ENCODE data around the gene PIM2. TPM values are rescaled to one million over a fixed set of nuclear protein-coding genes. Genes with fewer than 3 reads are reported as not detected.
"Not testable (repeated sequence)": the region's sequence is repeated elsewhere in the genome, so short reads cannot be mapped to it uniquely, and the experiment has no call there.

Gene PIM2
- total and polyA plus RNA-seq, 5 donors from 2014 or later: 391 to 549 (median 475) TPM

DNA sequence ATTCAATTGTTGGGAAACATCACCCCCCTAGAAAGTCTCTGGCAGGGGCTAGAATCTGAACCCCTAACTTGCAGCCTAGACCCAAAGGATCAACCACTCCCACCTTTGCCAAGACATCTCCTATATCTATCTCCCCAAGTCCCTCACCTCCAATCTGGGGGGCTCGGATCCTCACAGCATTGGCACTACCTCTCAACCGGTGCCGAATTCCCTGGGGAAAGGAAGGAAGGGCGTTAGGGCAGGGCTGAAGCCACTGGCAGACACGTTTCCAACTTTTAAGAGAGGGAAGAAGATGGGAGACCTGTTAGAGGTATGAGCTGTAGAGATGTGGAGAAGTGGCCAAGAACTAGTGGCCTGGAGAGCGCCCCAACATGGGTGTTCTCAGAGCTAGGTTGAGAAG lies 23.9 kb downstream of the PIM2 start:
- peak overlapping the region in 3 of 4 donors; percentile 5 to 60 (median 6) for H3K4me3 Mint-ChIP-seq
- peaks cover 25% of the 10 kb centered on the region for H3K4me1 ChIP-seq (ENCODE audit: control insufficient read depth, insufficient read depth, low read length, poor library complexity, severe bottlenecking)
- H3K27ac Mint-ChIP-seq: peak overlapping the region in 1 of 3 donors; percentile 31

DNA sequence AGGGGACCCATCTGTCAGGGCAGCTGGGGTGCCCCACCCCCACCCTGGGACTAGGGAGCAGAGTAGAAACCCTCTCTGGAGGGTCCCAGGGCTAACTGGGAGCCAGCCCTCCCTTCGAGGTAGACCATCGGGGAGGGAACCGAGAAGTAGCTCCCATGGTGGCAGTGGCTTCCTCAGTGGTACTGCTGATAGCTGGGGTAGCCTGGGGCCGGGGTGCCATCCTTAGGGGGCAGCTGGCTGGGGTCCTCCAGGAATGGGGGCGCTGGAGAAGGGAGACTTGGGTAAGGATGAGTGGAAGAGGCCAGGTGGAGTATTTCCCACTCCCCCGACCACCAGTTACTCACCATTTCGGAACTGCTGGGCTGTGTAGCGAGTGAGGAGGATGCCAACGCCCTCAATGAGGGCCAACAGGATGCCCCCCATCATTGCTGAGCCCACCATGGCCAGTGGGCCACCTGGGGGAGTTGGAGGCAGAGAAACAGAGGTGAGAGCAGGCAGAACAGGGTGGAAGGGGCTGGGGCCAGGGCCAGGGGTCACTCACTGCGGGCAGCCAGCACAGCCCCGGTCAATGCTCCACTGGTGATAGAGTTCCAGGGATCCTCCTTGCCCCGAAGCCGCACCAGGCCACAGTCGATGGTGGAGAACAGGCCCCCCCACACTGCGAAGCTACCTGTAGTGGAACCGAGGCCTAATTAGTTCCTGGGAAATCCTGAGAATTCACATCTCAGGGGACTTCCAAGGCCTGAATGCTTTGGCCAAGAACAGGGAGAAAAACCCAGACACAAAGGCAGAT lies 25.1 kb downstream of the PIM2 start:
- ATAC-seq (ENCODE audit: low read depth in 2 of 2) (no peak), DNase-seq (no peak)
- peaks cover 3% of the 10 kb centered on the region for H3K36me3 ChIP-seq (ENCODE audit: control insufficient read depth, insufficient read depth, low read length)
- H3K27me3 ChIP-seq (ENCODE audit: control insufficient read depth, insufficient read depth, low read length): no peaks in the 10 kb centered on the region
- Mint-ChIP-seq H3K27me3 (no peaks in the 10 kb centered on the region), H3K27ac (peak overlapping the region in 1 of 3 donors; percentile 81), H3K36me3 (no peaks in the 10 kb centered on the region), H3K4me3 (peak overlapping the region in 2 of 4 donors; percentile 38 to 56), H3K4me1 (peaks cover 6 to 51% (median 9%) of the 10 kb centered on the region in 4 donors), H3K9me3 (peaks cover 0 to 2% (median 0%) of the 10 kb centered on the region in 7 donors)
- no peak overlapping the region for H3K27ac ChIP-seq (ENCODE audit: insufficient read depth, low read length, poor library complexity, severe bottlenecking)
- H3K9me3 ChIP-seq (ENCODE audit: control insufficient read depth in 2 of 2, low read length in 2 of 2): no peaks in the 10 kb centered on the region
- H3K4me1 ChIP-seq (ENCODE audit: control insufficient read depth, insufficient read depth, low read length, poor library complexity, severe bottlenecking): peaks cover 15% of the 10 kb centered on the region
- H3K4me3 ChIP-seq (ENCODE audit: low read depth, low read length): no peak overlapping the region

More for the DNA sequence above, 23.9 kb downstream of the PIM2 start:
- Mint-ChIP-seq H3K9me3 (peaks cover 0 to 2% (median 0%) of the 10 kb centered on the region in 7 donors), H3K27me3 (no peaks in the 10 kb centered on the region), H3K36me3 (no peaks in the 10 kb centered on the region), H3K4me1 (peaks cover 5 to 56% (median 9%) of the 10 kb centered on the region in 4 donors)
- DNase-seq (no peak), ATAC-seq (ENCODE audit: low read depth in 2 of 2) (no peak)
- Histone ChIP-seq H3K36me3 (ENCODE audit: control insufficient read depth, insufficient read depth, low read length) (peaks cover 6% of the 10 kb centered on the region), H3K4me3 (ENCODE audit: low read depth, low read length) (no peak overlapping the region), H3K27ac (ENCODE audit: insufficient read depth, low read length, poor library complexity, severe bottlenecking) (no peak overlapping the region), H3K27me3 (ENCODE audit: control insufficient read depth, insufficient read depth, low read length) (no peaks in the 10 kb centered on the region), H3K9me3 (ENCODE audit: control insufficient read depth in 2 of 2, low read length in 2 of 2) (no peaks in the 10 kb centered on the region)

DNA sequence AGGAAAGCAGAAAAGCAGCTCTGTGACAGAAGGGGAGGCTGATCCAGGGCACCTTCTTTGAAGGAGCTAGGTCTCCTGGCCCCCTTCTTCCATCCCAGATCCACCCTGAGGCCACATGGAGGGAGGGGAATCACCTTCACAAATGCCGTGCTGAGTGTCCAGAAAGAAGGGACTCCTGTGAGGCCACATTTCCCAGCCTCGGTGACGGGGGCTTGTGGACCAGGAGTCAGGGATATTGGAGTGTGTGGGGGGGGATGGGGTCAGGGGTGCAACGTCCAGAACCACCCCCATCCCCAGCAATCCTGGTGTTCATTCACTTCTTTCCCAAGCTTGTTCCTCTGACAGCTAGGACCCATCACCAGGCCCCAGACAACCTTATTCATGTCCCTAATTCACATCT lies 25.9 kb downstream of the PIM2 start:
- H3K4me3 ChIP-seq (ENCODE audit: low read depth, low read length): no peak overlapping the region
- no peak overlapping the region for H3K27ac ChIP-seq (ENCODE audit: insufficient read depth, low read length, poor library complexity, severe bottlenecking)
- DNase-seq (no peak), ATAC-seq (ENCODE audit: low read depth in 2 of 2) (no peak)
- peaks cover 3% of the 10 kb centered on the region for H3K36me3 ChIP-seq (ENCODE audit: control insufficient read depth, insufficient read depth, low read length)
- peaks cover 15% of the 10 kb centered on the region for H3K4me1 ChIP-seq (ENCODE audit: control insufficient read depth, insufficient read depth, low read length, poor library complexity, severe bottlenecking)
- no peaks in the 10 kb centered on the region for H3K27me3 ChIP-seq (ENCODE audit: control insufficient read depth, insufficient read depth, low read length)
- no peaks in the 10 kb centered on the region for H3K9me3 ChIP-seq (ENCODE audit: control insufficient read depth in 2 of 2, low read length in 2 of 2)
- Mint-ChIP-seq H3K27me3 (no peaks in the 10 kb centered on the region), H3K36me3 (no peaks in the 10 kb centered on the region), H3K4me1 (peaks cover 6 to 44% (median 9%) of the 10 kb centered on the region in 4 donors), H3K9me3 (peaks cover 0 to 2% (median 0%) of the 10 kb centered on the region in 7 donors), H3K4me3 (peak overlapping the region in 3 of 4 donors; percentile 36 to 58 (median 56)), H3K27ac (peak overlapping the region in 2 of 3 donors; percentile 81 to 90)

DNA sequence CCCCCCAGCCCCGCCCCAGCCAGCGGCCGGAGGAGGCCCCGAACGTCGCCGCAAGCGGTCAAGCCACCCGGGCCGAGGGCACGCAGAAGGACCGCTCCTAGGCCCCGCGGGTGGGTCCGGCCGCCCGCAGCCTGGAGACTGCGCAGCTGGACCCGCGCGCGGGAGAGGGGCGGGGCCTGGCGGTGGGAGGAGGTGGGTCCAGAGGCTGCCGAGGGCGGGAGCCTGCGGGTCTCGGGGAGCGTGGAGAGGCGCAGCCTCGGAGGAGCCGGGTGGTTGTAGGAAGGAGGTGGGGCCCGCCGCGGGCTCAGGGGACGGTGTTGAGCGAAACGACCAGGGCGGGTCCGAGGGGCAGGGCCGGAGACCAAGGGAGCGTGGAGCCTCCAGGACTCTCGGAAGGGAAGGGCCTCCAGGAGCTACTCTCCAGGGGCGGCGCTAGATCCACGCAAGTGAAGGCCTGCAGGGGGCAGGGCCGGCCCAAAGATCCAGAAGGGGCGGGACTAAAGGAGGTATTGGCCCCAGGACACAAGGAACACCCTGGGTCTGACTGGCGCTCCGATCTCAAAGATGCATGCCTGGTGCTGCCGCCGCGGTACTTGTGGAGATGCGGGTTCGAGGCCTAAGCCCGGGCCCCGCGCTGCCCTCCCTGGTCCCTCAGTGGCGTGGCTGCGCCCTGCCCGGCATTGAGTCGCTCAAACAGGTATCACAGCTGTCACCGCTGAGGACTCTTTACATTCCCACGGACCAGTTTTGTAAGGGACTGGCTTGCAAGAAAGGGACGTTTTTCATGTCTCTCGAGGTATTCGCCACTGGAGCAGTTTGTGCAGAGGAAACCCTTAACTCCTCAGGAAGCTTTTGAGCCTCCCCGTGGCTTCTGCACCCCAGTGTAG lies 27.2 kb downstream of the PIM2 start:
- H3K9me3 ChIP-seq (ENCODE audit: control insufficient read depth in 2 of 2, low read length in 2 of 2): no peaks in the 10 kb centered on the region
- H3K27me3 Mint-ChIP-seq: no peaks in the 10 kb centered on the region

DNA sequence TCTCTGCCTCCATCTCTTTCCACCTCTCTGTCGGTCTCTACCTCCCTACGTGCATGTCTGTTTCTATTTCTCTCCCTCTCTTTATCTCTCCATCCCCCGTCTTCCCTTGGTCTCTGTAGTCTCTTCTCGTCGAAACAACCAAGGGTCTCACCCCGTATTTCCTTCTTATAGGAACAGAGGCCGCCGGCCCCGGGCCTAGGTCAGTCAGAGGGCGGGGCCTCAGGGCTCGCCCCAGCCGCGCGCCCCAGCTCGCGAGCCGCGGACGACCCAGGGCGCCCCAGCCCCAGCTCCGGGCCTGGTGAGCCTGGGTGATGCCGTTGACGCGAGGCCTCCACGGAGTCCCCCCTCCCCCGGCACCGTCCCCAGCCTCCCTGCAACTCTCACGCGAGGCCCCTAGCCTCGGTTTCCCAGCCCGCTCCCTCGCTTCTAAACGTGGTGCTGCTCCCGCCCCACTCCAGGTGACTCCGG lies 27.9 kb downstream of the PIM2 start:
- Mint-ChIP-seq H3K4me3 (peak overlapping the region; percentile 85 to 99 (median 92)), H3K36me3 (no peaks in the 10 kb centered on the region), H3K4me1 (peaks cover 6 to 28% (median 8%) of the 10 kb centered on the region in 4 donors), H3K27ac (peak overlapping the region in 2 of 3 donors; percentile 59 to 93), H3K27me3 (no peaks in the 10 kb centered on the region), H3K9me3 (peaks cover 0 to 2% (median 0%) of the 10 kb centered on the region in 7 donors)
- Histone ChIP-seq H3K27ac (ENCODE audit: insufficient read depth, low read length, poor library complexity, severe bottlenecking) (peak overlapping the region; percentile 65), H3K4me3 (ENCODE audit: low read depth, low read length) (peak overlapping the region; percentile 76), H3K4me1 (ENCODE audit: control insufficient read depth, insufficient read depth, low read length, poor library complexity, severe bottlenecking) (peaks cover 6% of the 10 kb centered on the region), H3K27me3 (ENCODE audit: control insufficient read depth, insufficient read depth, low read length) (no peaks in the 10 kb centered on the region), H3K36me3 (ENCODE audit: control insufficient read depth, insufficient read depth, low read length) (peaks cover 3% of the 10 kb centered on the region), H3K9me3 (ENCODE audit: control insufficient read depth in 2 of 2, low read length in 2 of 2) (no peaks in the 10 kb centered on the region)
- ATAC-seq (ENCODE audit: low read depth in 2 of 2): peak; percentile 11 to 36
- peak in 2 of 3 donors; percentile 24 to 26 for DNase-seq

More for the DNA sequence above, 27.2 kb downstream of the PIM2 start:
- Mint-ChIP-seq H3K4me1 (peaks cover 6 to 33% (median 8%) of the 10 kb centered on the region in 4 donors), H3K36me3 (no peaks in the 10 kb centered on the region), H3K27ac (peak overlapping the region; percentile 20 to 86 (median 49)), H3K9me3 (peaks cover 0 to 2% (median 0%) of the 10 kb centered on the region in 7 donors), H3K4me3 (peak overlapping the region; percentile 85 to 99 (median 91))
- Histone ChIP-seq H3K4me1 (ENCODE audit: control insufficient read depth, insufficient read depth, low read length, poor library complexity, severe bottlenecking) (peaks cover 12% of the 10 kb centered on the region), H3K27ac (ENCODE audit: insufficient read depth, low read length, poor library complexity, severe bottlenecking) (peak overlapping the region; percentile 65), H3K36me3 (ENCODE audit: control insufficient read depth, insufficient read depth, low read length) (peaks cover 3% of the 10 kb centered on the region), H3K4me3 (ENCODE audit: low read depth, low read length) (peak overlapping the region; percentile 51), H3K27me3 (ENCODE audit: control insufficient read depth, insufficient read depth, low read length) (no peaks in the 10 kb centered on the region)
- DNase-seq (peak; percentile 71 to 84 (median 79)), ATAC-seq (ENCODE audit: low read depth in 2 of 2) (peak; percentile 89 to 92)

DNA sequence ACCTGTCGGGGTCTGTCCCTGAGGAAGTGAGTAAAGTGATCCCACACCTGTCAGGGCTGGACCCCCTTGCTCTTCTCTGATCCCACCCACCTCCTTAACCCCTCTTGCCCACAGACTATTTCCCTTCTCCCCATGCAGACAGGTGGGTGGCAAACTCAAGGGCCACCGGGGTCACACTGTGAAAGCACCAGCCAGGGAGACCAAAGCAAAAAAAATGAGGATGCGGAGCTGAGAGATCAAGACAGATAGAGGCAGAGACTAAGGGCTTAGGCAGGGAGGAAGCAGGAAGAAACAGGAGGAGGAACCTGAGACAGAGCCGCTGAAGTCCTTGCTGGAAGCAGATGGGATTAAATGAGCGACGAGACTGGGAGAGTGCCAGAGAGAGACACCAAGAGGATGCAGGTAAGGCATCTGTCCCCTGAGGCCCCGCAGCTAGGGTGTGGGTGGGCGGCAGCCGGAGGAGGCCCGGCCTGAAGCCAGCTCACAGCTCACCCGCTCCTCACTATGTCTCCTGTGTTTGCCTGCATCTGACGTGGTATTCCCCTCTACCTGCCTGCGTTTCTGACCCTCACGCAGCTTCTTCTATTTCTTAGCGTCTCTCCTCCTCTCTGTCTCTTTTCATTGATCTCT lies 28.4 kb downstream of the PIM2 start:
- Mint-ChIP-seq H3K9me3 (peaks cover 0 to 2% (median 0%) of the 10 kb centered on the region in 7 donors), H3K4me1 (peaks cover 6 to 24% (median 7%) of the 10 kb centered on the region in 4 donors), H3K4me3 (peak overlapping the region; percentile 85 to 99 (median 92)), H3K27me3 (no peaks in the 10 kb centered on the region), H3K27ac (peak overlapping the region; percentile 59 to 93 (median 88)), H3K36me3 (no peaks in the 10 kb centered on the region)
- Histone ChIP-seq H3K27ac (ENCODE audit: insufficient read depth, low read length, poor library complexity, severe bottlenecking) (peak overlapping the region; percentile 65), H3K9me3 (ENCODE audit: control insufficient read depth in 2 of 2, low read length in 2 of 2) (no peaks in the 10 kb centered on the region), H3K27me3 (ENCODE audit: control insufficient read depth, insufficient read depth, low read length) (no peaks in the 10 kb centered on the region), H3K36me3 (ENCODE audit: control insufficient read depth, insufficient read depth, low read length) (peaks cover 3% of the 10 kb centered on the region), H3K4me3 (ENCODE audit: low read depth, low read length) (peak overlapping the region; percentile 76), H3K4me1 (ENCODE audit: control insufficient read depth, insufficient read depth, low read length, poor library complexity, severe bottlenecking) (peaks cover 6% of the 10 kb centered on the region)
- DNase-seq (no peak), ATAC-seq (ENCODE audit: low read depth in 2 of 2) (no peak)

DNA sequence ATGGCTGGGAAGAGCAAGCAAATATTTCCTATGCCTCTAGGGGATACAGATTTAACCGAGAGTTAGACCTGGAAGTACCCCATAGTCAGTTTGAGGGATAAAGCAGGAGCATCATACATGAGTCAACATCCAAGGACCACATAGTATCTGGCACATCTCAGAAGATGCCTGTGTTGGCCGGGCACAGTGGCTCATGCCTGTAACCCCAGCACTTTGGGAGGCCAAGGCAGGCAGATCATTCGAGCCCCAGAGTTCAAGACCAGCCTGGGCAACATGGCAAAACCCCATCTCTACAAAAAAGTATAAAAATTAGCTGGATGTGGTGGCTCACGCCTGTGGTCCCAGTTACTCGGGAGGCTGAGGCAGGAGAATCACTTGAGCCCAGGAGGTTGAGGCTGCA lies 32.2 kb downstream of the PIM2 start:
- not testable (repeated sequence) for H3K9me3 ChIP-seq (ENCODE audit: control insufficient read depth in 2 of 2, low read length in 2 of 2); DNase-seq; H3K27ac Mint-ChIP-seq; H3K36me3 Mint-ChIP-seq; H3K4me1 Mint-ChIP-seq; H3K27me3 Mint-ChIP-seq; H3K9me3 Mint-ChIP-seq; H3K27ac ChIP-seq (ENCODE audit: insufficient read depth, low read length, poor library complexity, severe bottlenecking); H3K4me1 ChIP-seq (ENCODE audit: control insufficient read depth, insufficient read depth, low read length, poor library complexity, severe bottlenecking); H3K4me3 ChIP-seq (ENCODE audit: low read depth, low read length); H3K27me3 ChIP-seq (ENCODE audit: control insufficient read depth, insufficient read depth, low read length); ATAC-seq (ENCODE audit: low read depth in 2 of 2); H3K36me3 ChIP-seq (ENCODE audit: control insufficient read depth, insufficient read depth, low read length); H3K4me3 Mint-ChIP-seq
